OCI-LY1 (cell line): ENCODE results near the gene SH3RF3.

ENCODE experiments used
- H2AFZ ChIP-seq: fragments of 200-600 bp; sonication (generic), shearing (Covaris generic); 2 replicates; pipeline ENCODE4 v1.6.0; 2014; ENCODE audit warnings: antibody characterized with exemption, mild to moderate bottlenecking, low read length
- H3F3A ChIP-seq: fragments of 200-600 bp; sonication (generic), shearing (Covaris generic); 2 replicates; pipeline ENCODE4 v1.6.0; 2014; ENCODE audit warnings: mild to moderate bottlenecking, antibody characterized with exemption, low read length, moderate library complexity; ENCODE audit not compliant: insufficient read depth
- H3K27ac ChIP-seq: fragments of 200-600 bp; sonication (generic); 2 replicates; pipeline ENCODE4 v1.5.1; 2014; ENCODE audit warnings: low read length, mixed run types, mild to moderate bottlenecking, low read depth; ENCODE audit not compliant: poor library complexity, severe bottlenecking
- H3K27me3 ChIP-seq: fragments of 200-600 bp; sonication (generic); 2 replicates; pipeline ENCODE4 v1.6.0; 2014; ENCODE audit warnings: antibody characterized with exemption, mild to moderate bottlenecking, low read length, moderate library complexity; ENCODE audit not compliant: insufficient read depth
- H3K36me3 ChIP-seq: fragments of 200-600 bp; sonication (generic); 2 replicates; pipeline ENCODE4 v1.6.1; 2014; ENCODE audit warnings: mild to moderate bottlenecking, antibody characterized with exemption, low read length, moderate library complexity, mixed read lengths; ENCODE audit not compliant: insufficient read depth
- H3K4me1 ChIP-seq: fragments of 200-600 bp; sonication (generic); 2 replicates; pipeline ENCODE4 v1.5.1; 2014; ENCODE audit warnings: mild to moderate bottlenecking, low read length, moderate library complexity; ENCODE audit not compliant: insufficient read depth, severe bottlenecking
- H3K4me2 ChIP-seq: fragments of 200-600 bp; sonication (generic), shearing (Covaris generic); 2 replicates; pipeline ENCODE4 v1.6.1; 2014; ENCODE audit warnings: low read length
- H3K4me3 ChIP-seq: fragments of 200-600 bp; sonication (generic); 2 replicates; pipeline ENCODE4 v1.5.1; 2014; ENCODE audit warnings: low read length, low read depth, mild to moderate bottlenecking, mixed read lengths; ENCODE audit not compliant: poor library complexity, severe bottlenecking
- H3K79me2 ChIP-seq: fragments of 200-600 bp; shearing (Covaris generic); 2 replicates; pipeline ENCODE4 v1.6.1; 2016; ENCODE audit warnings: mixed run types, low read length, mixed read lengths; ENCODE audit not compliant: insufficient read depth
- H3K9ac ChIP-seq: fragments of 200-600 bp; sonication (generic), shearing (Covaris generic); 2 replicates; pipeline ENCODE4 v1.6.1; 2014; ENCODE audit warnings: mild to moderate bottlenecking, low read length, mixed read lengths
- H3K9me2 ChIP-seq: fragments of 200-600 bp; sonication (generic), shearing (Covaris generic); 2 replicates; pipeline ENCODE4 v1.6.1; 2014; ENCODE audit warnings: low read depth, mild to moderate bottlenecking, low read length, mixed read lengths
- H3K9me3 ChIP-seq: fragments of 200-600 bp; shearing (Covaris generic); 2 replicates; pipeline ENCODE4 v1.6.1; 2014; ENCODE audit warnings: low read length, mixed read lengths
- H4K20me1 ChIP-seq: fragments of 200-600 bp; sonication (generic), shearing (Covaris generic); 2 replicates; pipeline ENCODE4 v1.6.0; 2016; ENCODE audit warnings: mild to moderate bottlenecking, low read length; ENCODE audit not compliant: insufficient read depth
- CTCF ChIP-seq: fragments of 200-600 bp; sonication (generic), shearing (Covaris generic); IDR thresholded peaks from 2 replicates; pipeline ENCODE4 v1.5.1; 2017; ENCODE audit warnings: mild to moderate bottlenecking, antibody characterized with exemption, low read length, moderate library complexity, mixed read lengths
- EZH2 ChIP-seq: fragments of 200-600 bp; sonication (generic), shearing (Covaris generic); IDR thresholded peaks from 2 replicates; pipeline ENCODE4 v1.8.0; 2017; ENCODE audit warnings: borderline replicate concordance, mixed run types, mild to moderate bottlenecking, antibody characterized with exemption, low read length, moderate library complexity, mixed read lengths

Gene SH3RF3

GRCh38 chr2:109517118-109517889 lies 388.3 kb downstream of the SH3RF3 start:
- Histone ChIP-seq H2AFZ (no peak overlapping the region), H3K79me2 (no peaks in the 10 kb centered on the region), H4K20me1 (no peaks in the 10 kb centered on the region), H3K27ac (no peak overlapping the region), H3K4me3 (no peak overlapping the region), H3K9ac (no peak overlapping the region), H3F3A (no peaks in the 10 kb centered on the region), H3K9me3 (no peaks in the 10 kb centered on the region), H3K4me1 (no peaks in the 10 kb centered on the region), H3K9me2 (no peaks in the 10 kb centered on the region), H3K4me2 (no peak overlapping the region), H3K36me3 (no peaks in the 10 kb centered on the region), H3K27me3 (no peaks in the 10 kb centered on the region)
- TF ChIP-seq EZH2 (no peak), CTCF (no peak)

- no peaks in the 10 kb centered on the region for H4K20me1 ChIP-seq
- no peaks in the 10 kb centered on the region for H3K9me2 ChIP-seq
- no peaks in the 10 kb centered on the region for H3K36me3 ChIP-seq
- H3K9ac ChIP-seq, result no peak overlapping the region
- H3K79me2 ChIP-seq, result no peaks in the 10 kb centered on the region
- no peak overlapping the region for H3K4me3 ChIP-seq
- no peak overlapping the region for H3K4me2 ChIP-seq
- H3F3A ChIP-seq, result no peaks in the 10 kb centered on the region
- no peaks in the 10 kb centered on the region for H3K4me1 ChIP-seq
- H2AFZ ChIP-seq, result no peak overlapping the region
- TF ChIP-seq EZH2, result no peak
- no peak overlapping the region for H3K27ac ChIP-seq
- H3K27me3 ChIP-seq, result no peaks in the 10 kb centered on the region
- no peaks in the 10 kb centered on the region for H3K9me3 ChIP-seq
Measured at GRCh38 chr2:109519513-109519912, 390.5 kb downstream of the SH3RF3 start.

- no peak overlapping the region for H3K27ac ChIP-seq
- no peaks in the 10 kb centered on the region for H3K27me3 ChIP-seq
- no peak overlapping the region for H3K4me3 ChIP-seq
- H3K4me2 ChIP-seq, result no peak overlapping the region
- no peak overlapping the region for H3K9ac ChIP-seq
- no peaks in the 10 kb centered on the region for H3K9me2 ChIP-seq
- no peaks in the 10 kb centered on the region for H4K20me1 ChIP-seq
- H3K36me3 ChIP-seq, result no peaks in the 10 kb centered on the region
- no peaks in the 10 kb centered on the region for H3K79me2 ChIP-seq
- TF ChIP-seq EZH2, result no peak
- H3K9me3 ChIP-seq, result no peaks in the 10 kb centered on the region
- H3K4me1 ChIP-seq, result no peaks in the 10 kb centered on the region
- H3F3A ChIP-seq, result no peaks in the 10 kb centered on the region
- no peak overlapping the region for H2AFZ ChIP-seq
Measured at GRCh38 chr2:109521233-109522062, 392.4 kb downstream of the SH3RF3 start.

- Histone ChIP-seq H3K27ac (no peak overlapping the region), H3K9me2 (no peaks in the 10 kb centered on the region), H3K4me3 (no peak overlapping the region), H3K4me1 (no peaks in the 10 kb centered on the region), H4K20me1 (no peaks in the 10 kb centered on the region), H3K36me3 (no peaks in the 10 kb centered on the region), H3K9ac (no peak overlapping the region), H3K79me2 (no peaks in the 10 kb centered on the region), H3K9me3 (no peaks in the 10 kb centered on the region), H2AFZ (no peak overlapping the region), H3K27me3 (no peaks in the 10 kb centered on the region; the same call in 1 of the 2 replicates), H3F3A (no peaks in the 10 kb centered on the region), H3K4me2 (no peak overlapping the region)
- TF ChIP-seq EZH2 (no peak), CTCF (no peak)
Measured at GRCh38 chr2:109522063-109522374, 393.0 kb downstream of the SH3RF3 start.
